Stimulated activated naive CD4-positive, alpha-beta T cell treated with Interleukin-2 at 50 U/mL for 16 hours (primary cell): ENCODE measurements around the gene CLEC4G.

Experiments
- DNase-seq: peaks from one replicate; lab custom pipeline; 2025; lab: John Stamatoyannopoulos, UW

CLEC4G gene

GRCh38 chr19:7729211-7729610 lies 2.7 kb downstream of the CLEC4G start:
- DNase-seq = no peak

DNA sequence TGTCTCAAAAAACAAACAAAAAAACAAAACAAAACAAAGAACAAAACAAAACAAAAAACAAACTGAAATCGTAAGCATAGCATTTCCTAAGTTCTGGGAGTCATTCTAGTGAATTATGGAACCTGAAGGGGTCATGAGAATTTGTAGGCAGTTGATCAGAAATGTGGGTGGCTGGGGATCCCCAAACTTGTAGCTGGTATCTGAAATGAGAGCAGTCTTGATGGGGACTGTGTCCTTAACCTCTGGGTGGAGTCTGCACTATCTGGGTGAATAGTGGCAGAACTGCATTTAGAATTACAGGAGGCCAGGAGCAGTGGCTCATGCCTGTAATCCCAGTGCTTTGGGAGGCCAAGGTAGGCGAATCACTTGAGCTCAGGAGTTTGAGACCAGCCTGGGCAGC lies 6.1 kb downstream of the CLEC4G start:
- no peak for DNase-seq

DNA sequence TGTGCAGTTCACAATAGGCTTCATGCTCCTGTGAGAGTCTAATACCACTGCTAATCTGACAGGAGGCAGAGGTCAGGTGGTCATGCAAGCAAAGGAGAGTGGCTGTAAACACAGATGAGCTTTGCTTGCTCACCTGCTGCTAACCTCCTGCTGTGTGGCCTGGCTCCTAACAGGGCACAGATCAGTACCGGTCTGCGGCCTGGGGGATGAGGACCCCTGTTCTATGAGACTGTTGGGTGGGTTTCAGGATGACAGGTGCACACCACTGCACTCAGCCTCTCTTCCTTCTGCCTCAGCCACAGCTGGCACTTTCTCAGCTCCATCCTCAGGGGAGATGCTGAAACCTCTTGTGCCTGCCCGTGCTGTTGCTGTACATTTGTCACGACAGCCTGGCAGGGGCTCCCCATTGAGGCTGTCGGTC lies 9.7 kb downstream of the CLEC4G start:
- DNase-seq = no peak

GRCh38 chr19:7720351-7720750 lies 11.6 kb downstream of the CLEC4G start:
- no peak for DNase-seq

GRCh38 chr19:7718668-7719067 lies 13.2 kb downstream of the CLEC4G start:
- DNase-seq = no peak

GRCh38 chr19:7716762-7717161 lies 15.1 kb downstream of the CLEC4G start:
- no peak for DNase-seq

GRCh38 chr19:7715671-7716070 lies 16.2 kb downstream of the CLEC4G start:
- DNase-seq = no peak

DNA sequence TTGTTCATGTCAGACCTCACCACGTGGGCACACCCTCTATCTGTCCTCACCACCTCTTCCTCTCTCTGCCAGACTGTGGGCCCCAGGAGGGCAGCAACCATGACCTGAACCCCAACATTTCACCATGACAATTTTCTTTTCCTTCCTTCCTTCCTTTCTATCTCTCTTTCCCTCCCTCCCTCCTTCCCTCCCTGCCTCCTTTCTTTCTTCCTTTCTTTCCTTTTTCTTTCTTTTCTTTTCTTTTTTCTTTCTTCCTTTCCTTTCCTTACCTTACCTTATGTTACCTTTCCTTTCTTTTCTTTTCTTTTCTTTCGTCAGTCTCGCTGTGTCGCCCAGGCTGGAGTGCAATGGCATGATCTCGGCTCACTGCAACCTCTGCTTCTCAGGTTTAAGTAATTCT lies 21.3 kb downstream of the CLEC4G start:
- DNase-seq = no peak

GRCh38 chr19:7709932-7710460 lies 21.9 kb downstream of the CLEC4G start:
- no peak for DNase-seq

DNA sequence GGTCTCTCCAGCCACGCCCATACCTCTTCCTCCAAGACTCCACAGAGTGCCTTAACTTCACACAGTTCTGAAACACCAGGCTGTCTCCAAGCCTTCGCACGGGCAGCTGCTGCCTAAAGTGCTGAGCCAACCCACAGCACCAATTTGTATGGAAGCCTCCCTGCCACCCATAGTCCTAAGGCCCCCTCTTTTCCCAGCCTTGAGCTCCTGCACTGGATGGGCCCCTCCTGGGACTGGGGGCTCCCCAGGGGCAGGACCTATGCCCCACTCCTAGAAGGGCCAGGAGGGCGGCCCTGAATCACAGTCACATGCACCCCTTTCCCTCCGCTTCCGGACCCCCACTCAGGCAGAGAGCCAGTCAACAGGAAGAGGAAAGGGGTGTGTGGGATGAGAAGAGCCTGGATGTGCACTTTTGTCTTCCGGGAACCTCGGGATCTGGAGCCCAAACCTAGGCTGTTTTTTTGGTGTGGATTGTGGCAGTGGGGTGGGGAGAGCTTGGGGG lies 24.9 kb downstream of the CLEC4G start:
- no peak for DNase-seq

GRCh38 chr19:7706188-7706954 lies 25.5 kb downstream of the CLEC4G start:
- no peak for DNase-seq

- peak; percentile 79 for DNase-seq
Measured at GRCh38 chr19:7705387-7706187, 26.3 kb downstream of the CLEC4G start.

GRCh38 chr19:7704280-7705060 lies 27.4 kb downstream of the CLEC4G start:
- no peak for DNase-seq

DNA sequence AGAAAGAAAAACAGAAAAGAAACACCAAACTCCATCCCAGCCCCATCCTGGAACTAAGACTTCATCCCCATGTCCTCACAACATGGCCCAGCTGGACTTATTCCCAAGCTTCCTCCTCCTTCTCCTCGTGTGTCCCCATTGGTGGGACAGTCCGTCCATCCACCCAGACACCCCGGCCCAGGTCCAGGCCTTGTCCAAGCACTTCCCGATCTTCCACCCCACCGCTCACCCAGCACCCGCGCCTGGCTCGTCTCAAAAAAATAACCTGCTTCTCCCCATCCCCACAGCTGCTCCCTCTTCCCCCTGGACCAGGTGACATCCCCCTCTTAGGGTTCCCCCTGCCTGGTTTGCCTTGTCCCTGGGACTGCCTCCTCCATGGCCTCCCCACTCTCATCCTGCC lies 28.6 kb downstream of the CLEC4G start:
- no peak for DNase-seq

GRCh38 chr19:7701654-7702457 lies 30.1 kb downstream of the CLEC4G start, which contains the start of gene FCER2:
Gene FCER2 (minus strand): TSS chr19:7702131. CDS start chr19:7699760, 2,371 bp downstream.
- DNase-seq = no peak

DNA sequence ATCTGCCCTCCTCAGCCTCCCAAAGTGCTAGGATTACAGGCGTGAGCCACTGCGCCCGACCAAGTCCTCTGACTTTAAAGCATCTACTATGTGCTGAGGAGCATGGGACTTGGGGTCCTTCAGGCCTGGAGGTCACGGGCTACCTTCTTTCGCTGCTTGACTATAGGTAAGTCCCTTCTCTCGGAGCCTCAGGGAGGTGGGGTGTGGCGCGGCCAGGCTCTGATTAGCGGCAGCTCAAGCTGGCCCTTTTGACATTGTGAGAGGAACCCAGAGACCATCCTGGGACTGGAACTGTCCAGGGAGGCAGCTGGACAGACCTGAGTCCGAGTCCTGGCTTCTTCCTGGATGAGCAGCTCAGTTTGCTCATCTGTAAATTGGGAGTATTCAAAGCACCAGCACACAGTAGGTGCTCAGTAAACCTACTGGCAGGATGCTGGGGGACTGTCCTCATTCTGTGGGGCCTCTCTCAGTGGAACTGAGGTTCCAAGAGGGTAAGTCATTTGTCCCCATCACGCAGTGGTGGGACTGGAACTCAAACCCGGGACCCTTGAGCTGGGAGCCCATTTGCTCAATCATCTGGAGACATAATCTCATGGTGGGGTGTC lies 30.8 kb downstream of the CLEC4G start:
- no peak for DNase-seq

DNA sequence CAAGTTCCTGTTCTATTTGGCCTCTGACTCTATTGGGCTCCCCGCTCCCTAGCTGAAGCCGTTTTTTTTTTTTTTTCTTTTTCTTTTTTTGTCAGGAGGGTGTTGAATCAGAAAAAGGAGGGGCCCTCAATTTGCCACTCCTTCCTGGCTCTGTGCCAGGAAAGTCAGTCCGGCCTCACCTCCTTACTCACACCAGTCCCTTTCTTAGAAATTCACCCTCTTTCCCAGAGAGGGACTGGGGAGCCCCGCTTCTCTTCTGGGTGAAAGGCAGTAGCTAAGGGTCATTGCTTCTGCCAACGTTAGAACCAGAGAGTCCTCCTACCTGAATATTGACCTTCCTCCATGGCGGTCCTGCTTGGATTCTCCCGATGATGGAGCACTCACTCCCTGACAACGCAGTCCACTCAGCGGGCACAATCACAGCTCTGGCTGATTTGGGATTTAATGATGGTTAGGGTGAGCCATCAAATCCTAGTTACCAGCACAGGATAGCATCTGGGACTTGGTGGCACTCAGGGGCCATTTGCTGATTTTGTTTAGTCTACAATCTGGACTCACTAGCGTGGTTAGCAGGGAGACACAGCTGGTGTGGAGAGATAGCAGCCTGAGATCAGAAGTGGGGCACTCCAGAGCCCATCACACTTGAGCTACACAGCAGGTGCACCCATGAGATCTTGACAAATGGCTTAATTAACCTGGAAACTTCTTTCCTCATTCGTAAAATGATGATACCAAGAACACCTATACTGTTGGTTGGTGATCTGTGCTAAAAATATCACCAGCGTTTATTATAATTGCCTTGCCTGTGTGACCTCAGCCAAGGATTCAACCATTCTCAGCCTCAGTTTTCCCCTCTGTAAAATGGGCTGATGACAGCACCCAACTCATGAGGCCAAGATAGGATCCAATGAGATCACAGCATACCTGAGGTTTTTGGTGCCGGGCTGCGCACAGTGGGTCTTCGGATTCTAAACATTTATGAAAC lies 32.2 kb downstream of the CLEC4G start:
- DNase-seq = no peak

GRCh38 chr19:7699003-7699402 lies 32.9 kb downstream of the CLEC4G start:
- DNase-seq = no peak

- DNase-seq = no peak
Measured at GRCh38 chr19:7698583-7698982, 33.3 kb downstream of the CLEC4G start.
